ENCODE results near the gene CADM4. TPM values are rescaled to one million over a fixed set of nuclear protein-coding genes. Genes with fewer than 3 reads are reported as not detected.

Gene CADM4
- total and polyA plus RNA-seq, 9 of the 15 experiments (the other 6 are each of a cell fraction or from before 2014, with no cell fraction given): 0.03 to 4.6 (median 1.3) TPM

GRCh38 chr19:43616306-43616705 lies 23.3 kb downstream of the CADM4 start (continued):
- TF ChIP-seq CHD7 (IDR thresholded peaks at IDR 0.05; ENCODE audit: low read depth, low read length): no peak
- no peak for TF ChIP-seq MCM3 (IDR thresholded peaks at IDR 0.05)
- TF ChIP-seq EP300 (IDR thresholded peaks at IDR 0.05; ENCODE audit: low read length): peak; percentile 79
- peak; percentile 26; the same call in 1 of the 2 replicates for TF ChIP-seq FOXM1 (IDR thresholded peaks at IDR 0.05; ENCODE audit: low read depth)
- no peak for TF ChIP-seq FOXM1 (CRISPR knock-in tag; IDR thresholded peaks at IDR 0.05; ENCODE audit: low read depth)
- TF ChIP-seq TCF3 (CRISPR knock-in tag; IDR thresholded peaks at IDR 0.05): peak; percentile 86
- peak; percentile 81 for TF ChIP-seq DPF2 (IDR thresholded peaks at IDR 0.05)
- 0 out of 4 replicates have a peak, but pooled peaks of 1 of the 2 experiments have one; percentile 32 for TF ChIP-seq NONO (IDR thresholded peaks at IDR 0.05; ENCODE audit: low read depth in 2 of 2, low read length in 1 of 2)
- TF ChIP-seq ZNF398 (CRISPR knock-in tag; IDR thresholded peaks at IDR 0.05): no peak
- TF ChIP-seq PML (IDR thresholded peaks at IDR 0.05; ENCODE audit: low read length): peak; percentile 63; the same call in 1 of the 2 replicates
- peak; percentile 65; the same call in 1 of the 2 replicates for TF ChIP-seq LEF1 (IDR thresholded peaks at IDR 0.05)
- TF ChIP-seq KDM1A (IDR thresholded peaks at IDR 0.05): peak; percentile 91 to 92
- peak; percentile 85 for TF ChIP-seq TEAD4 (IDR thresholded peaks at IDR 0.05; ENCODE audit: low read length)
- TF ChIP-seq TEAD4 (CRISPR knock-in tag; IDR thresholded peaks at IDR 0.05; ENCODE audit: borderline replicate concordance): no peak
- peak; percentile 92 for TF ChIP-seq HMBOX1 (IDR thresholded peaks at IDR 0.05)
- TF ChIP-seq EGR1 (conservative IDR thresholded peaks at IDR 0.05): no peak
